Left hindlimb (tissue), 1 donor: Measurements from ENCODE around the gene CACNA1H.
"Not testable (repeated sequence)": the region's sequence is repeated elsewhere in the genome, so short reads cannot be mapped to it uniquely, and the experiment has no call there.

Source experiments
- DNase-seq: peaks from one replicate; pipeline ENCODE4 v3.0.0-alpha.2; 2018

CACNA1H gene

DNA sequence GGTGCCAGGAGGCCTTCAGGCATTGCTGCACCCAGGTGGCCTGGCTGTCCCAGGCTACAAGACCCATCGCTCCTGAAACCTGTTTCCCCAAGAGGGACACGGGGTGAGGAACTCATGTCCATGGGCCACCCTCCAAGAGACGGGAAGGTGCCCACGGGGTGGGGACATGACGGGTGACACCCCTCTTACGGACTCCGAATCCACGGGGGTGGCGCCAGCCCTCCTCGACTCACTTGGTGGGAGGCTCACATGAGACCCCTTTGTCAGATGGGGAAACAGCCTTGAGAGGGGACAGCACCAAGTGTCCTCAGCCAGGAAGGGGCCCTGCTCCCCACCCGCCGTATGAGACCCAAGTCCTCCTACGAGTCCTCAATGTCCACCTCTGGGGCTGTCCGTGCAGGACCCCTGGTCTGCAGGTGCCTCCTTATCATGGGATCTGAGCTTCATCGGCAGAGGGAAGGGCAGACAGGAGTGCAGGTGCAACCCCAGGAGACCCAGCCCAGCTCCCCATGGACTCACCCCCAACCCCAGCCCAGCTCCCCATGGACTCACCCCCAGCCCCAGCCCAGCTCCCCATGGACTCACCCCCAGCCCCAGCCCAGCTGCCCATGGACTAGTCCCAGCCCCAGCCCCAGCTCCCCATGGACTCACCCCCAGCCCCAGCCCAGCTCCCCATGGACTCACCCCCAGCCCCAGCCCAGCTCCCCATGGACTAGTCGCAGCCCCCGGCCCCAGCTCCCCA lies 77.7 kb downstream of the CACNA1H start:
- not testable (repeated sequence) for DNase-seq

DNA sequence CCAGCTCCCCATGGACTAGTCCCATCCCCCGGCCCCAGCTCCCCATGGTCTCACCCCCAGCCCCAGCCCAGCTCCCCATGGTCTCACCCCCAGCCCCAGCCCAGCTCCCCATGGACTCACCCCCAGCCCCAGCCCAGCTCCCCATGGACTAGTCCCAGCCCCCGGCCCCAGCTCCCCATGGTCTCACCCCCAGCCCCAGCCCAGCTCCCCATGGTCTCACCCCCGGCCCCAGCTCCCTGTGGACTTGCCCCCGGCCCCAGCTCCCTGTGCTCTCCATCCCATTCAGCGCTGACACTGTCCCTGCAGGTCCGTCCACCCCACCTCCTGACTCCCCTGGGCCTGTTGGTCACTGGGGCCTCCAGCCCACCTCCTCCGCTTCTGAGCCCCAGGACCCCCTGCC lies 78.4 kb downstream of the CACNA1H start:
- not testable (repeated sequence) for DNase-seq

DNA sequence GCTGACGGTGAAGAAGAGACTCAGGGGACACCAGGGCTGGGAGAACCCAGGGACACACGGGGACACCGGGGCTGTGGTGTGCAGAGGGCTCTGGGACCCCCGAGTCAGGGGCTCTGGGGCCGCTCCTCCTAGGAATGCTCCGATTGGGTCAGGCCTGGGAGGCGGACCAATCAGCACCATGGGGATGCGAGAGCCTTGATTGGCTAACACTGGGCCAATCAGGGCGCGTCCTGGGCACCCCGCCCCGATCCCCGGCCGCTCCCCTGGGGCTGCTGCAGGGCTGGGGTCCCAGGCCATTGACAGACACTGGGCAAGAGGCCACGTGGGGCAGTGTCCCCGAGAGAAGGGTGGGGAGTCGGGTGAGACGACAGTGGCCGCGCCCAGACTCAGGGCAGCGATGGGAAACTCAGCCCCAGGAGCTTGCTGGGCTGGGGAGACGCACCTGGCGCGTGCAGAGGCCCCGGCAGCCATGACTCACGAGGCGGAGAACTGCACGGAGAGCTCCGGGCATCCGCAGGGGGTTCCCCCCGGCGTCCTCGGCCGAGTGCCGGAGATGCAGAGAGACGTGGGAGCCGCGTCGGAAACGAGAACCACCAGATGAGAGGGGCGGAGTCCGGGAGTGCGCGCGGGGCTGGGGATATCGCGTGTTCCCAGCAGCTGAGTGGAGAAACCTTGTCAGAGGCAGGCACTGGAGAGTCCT lies 79.3 kb downstream of the CACNA1H start:
- DNase-seq, result not testable (repeated sequence)

DNA sequence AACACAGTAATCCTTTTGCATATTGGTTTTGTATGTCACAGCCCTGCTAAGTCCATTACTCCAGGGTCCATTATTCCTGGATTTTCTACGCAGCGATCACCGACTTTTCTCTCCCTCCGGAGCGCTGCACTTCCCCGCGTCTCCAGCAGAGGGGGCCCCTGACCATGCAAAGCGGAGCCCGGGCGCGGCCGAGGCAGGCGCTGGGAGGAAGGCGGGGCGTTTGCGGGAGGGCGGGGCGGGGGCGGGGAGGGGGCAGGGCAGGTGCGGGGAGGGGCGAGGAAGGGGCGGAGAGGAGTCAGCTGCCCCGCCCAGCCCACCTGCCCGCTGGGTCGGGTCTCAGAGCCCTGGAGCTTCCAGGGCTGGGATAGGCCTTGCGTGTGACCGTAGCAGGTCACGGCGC lies 83.8 kb downstream of the CACNA1H start:
- DNase-seq, result not testable (repeated sequence)

DNA sequence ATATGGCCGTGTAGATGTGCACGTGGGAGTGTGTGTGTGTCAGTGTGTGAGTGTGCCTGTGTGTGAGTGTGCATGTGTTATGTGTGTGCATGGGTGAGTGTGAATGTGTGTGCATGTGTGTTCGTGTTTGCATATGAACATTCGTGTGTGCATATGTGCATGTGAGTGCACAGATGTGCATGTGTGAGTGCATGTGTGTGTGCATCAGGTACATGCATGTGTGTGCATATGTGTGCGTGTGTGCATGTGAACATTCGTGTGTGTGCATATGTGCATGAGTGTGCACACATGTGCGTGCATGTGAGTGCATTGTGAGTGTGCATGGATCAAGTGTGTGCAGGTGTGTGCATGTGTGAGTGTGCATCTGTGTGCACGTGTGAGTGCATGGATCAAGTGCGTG lies 85.1 kb downstream of the CACNA1H start:
- DNase-seq, result no peak

DNA sequence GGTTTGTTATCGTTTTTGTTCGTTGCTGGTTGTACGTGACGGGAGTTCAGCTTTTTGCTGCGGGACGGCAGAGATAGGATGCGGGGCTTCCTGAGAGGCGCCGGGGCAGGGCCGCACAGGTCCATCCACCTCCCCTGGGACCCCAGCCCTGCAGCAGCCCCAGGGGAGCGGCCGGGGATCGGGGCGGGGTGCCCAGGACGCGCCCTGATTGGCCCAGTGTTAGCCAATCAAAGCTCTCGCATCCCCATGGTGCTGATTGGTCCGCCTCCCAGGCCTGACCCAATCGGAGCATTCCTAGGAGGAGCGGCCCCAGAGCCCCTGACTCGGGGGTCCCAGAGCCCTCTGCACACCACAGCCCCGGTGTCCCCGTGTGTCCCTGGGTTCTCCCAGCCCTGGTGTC lies 86.0 kb downstream of the CACNA1H start:
- DNase-seq, result not testable (repeated sequence)

DNA sequence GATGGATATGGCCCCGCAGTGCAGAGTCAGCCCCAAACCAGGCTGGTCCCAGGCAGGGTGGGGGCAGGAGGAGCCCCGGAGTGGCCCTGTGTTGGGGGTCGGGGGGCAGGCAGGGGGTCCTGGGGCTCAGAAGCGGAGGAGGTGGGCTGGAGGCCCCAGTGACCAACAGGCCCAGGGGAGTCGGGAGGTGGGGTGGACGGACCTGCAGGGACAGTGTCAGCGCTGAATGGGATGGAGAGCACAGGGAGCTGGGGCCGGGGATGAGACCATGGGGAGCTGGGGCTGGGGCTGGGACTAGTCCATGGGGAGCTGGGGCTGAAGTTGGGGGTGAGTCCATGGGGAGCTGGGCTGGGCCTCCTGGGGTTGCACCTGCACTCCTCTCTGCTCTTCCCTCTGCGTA lies 86.7 kb downstream of the CACNA1H start:
- DNase-seq, result not testable (repeated sequence)

DNA sequence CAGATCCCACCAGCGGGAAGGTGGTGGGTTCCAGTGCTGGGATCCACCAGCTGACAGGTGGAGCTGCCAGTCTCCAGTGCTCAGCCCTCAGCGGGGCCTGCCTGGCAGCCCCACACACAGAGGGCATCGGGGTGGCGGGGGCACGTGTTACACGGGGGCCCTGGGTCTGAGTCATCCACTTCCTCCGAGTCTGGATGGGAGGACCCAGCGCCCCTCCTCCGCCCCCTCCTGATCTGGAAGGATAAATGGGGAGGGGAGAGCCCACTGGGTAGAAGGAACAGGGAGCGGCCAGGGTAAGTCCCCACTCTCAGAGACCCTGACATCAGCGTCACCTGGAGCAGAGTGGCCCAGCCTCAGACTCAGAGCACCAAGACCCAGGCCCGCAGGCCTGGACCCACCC lies 87.5 kb downstream of the CACNA1H start, which contains the start of gene TPSAB1:
TPSAB1 (plus strand) TSS at position 270 of the 400 bp plus-strand sequence. CDS start 234 bp downstream, outside the sequence.
- DNase-seq, result not testable (repeated sequence)

DNA sequence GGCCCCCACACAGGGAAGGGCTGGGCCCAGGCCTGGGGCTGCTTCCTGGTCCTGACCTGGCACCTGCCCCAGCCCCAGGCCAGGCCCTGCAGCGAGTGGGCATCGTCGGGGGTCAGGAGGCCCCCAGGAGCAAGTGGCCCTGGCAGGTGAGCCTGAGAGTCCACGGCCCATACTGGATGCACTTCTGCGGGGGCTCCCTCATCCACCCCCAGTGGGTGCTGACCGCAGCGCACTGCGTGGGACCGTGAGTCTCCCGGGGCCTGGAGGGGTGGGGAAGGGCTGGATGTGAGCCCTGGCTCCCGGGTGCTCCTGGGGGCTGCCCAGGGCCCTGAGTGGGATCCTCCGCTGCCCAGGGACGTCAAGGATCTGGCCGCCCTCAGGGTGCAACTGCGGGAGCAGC lies 88.2 kb downstream of the CACNA1H start:
- DNase-seq, result not testable (repeated sequence)

DNA sequence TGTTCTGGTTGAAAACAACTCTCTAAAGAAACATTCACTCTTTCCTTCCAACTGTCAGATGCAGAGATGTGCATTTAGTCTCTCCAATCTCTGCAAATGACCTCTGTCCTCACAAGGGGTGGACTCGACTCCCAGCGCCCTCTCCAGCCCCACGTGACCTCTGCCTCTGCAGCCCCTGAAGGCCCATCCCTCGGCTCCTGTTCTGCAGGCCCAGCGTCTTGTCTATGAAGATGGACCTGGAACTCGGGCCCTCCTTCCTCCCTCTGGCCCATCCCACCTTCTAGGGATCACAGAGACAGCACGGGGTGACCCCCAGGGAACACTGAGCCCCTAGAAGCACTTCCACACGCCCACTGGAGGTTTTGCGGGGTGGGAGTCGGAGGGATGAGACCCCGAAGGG lies 90.5 kb downstream of the CACNA1H start:
- DNase-seq, result not testable (repeated sequence)

DNA sequence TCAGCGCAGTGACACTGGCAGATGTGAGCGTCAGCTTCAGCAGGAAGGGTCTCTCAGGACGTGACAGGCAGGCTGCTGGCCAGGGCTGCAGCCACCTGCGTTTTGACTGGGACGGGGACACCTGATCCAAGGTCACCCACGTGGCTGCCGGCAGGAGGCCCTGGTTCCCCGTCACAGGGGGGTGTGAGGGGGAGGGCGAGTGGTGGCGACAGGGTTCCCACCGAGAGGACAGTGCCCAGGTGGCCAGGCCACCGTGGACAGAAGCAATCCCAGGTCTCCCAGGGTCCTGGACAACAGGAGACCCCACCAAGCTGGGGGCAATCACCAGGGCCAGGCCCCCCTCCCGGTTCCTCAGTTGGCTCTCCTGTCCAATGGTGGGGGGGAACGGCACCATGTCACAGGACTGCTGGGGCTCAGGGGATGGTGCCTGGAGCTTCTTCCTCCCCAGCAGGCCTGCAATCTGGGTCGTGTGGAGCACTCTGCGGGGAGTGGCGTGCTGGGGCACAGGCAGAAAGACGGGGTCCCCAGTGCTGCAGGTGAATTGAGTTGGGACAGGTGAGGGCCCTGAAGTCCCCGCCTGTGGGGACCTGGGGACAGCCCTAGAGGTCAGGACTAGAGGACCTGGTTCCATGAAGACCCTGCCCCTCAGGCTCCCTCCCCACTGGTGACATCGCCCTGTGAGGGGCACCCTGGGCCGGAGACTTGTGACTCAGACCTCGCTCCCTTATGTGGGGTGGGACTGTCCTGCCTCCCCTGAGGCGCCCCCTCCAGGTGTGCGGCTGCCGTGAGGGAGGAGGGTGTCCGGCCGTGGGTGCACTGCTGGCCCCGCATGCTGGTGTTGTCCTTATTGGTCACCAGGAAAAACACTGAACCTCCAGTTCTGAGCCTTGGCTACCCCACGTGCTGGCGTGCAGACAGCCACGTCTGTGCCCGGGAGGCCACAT lies 91.3 kb downstream of the CACNA1H start:
- DNase-seq, result not testable (repeated sequence)

DNA sequence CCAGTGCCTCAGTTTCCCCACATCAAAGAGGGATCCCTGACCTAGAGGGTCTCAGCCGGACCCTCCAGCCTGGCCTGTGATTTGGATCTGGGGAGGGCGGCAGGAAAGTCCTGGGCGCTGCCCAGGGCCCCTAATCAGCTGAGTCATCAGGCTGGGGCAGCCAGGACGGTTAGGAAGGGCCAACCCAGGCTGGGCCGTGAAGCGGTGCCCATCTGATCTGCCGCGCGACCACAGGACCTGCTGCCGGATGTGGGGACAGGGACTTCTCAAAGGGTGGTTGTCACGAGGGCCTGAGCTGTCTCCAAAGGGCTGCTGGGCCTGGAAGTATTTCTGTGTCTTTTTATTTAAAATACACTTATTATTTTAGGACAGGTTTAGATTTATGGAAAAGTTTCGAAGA lies 92.0 kb downstream of the CACNA1H start:
- no peak for DNase-seq

DNA sequence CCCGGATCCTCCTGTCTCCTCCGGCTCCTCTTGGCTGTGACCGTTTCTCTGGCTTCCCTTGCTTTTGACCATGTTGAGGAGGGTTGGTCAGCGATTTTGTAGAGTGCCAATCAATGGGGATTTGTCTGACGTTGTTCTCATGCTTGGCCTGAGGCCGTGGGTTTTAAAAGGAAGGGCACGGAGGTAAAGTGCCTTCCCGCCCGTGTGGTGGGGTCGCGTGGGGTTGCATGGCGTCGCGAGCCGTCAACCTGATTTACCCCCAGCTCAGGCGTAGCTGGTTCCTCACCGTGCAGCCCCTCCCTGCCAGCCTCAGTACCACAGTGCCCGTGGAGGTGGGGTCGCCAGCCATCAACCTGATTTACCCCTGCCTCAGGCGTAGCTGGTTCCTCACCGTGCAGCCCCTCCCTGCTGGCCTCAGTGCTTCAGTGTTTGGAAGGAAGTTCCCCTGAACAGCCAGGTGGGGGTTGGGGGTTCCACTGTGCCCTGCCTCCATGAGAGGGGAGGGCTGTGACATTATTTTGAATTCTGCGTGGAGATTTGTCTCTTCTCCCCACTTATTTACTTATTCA lies 92.6 kb downstream of the CACNA1H start:
- no peak for DNase-seq

DNA sequence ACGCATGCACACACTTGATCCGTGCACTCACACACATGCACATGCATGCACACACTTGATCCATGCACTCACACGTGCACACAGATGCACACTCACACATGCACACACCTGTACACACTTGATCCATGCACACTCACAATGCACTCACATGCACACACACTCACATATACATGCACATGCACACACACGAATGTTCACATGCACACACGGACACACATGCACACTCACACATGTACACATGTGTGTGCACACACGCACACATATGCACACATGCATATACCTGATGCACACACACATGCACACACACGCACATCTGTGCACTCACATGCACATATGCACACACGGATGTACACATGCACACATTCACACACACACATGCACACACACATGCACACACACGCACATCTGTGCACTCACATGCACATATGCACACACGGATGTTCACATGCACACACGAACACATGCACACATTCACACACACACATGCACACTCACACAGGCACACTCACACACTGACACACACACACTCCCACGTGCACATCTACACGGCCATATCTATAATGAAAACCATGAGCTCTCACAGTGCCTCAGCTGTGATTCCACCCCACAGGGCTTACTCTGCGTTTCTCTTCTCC lies 95.1 kb downstream of the CACNA1H start:
- DNase-seq, result not testable (repeated sequence)

DNA sequence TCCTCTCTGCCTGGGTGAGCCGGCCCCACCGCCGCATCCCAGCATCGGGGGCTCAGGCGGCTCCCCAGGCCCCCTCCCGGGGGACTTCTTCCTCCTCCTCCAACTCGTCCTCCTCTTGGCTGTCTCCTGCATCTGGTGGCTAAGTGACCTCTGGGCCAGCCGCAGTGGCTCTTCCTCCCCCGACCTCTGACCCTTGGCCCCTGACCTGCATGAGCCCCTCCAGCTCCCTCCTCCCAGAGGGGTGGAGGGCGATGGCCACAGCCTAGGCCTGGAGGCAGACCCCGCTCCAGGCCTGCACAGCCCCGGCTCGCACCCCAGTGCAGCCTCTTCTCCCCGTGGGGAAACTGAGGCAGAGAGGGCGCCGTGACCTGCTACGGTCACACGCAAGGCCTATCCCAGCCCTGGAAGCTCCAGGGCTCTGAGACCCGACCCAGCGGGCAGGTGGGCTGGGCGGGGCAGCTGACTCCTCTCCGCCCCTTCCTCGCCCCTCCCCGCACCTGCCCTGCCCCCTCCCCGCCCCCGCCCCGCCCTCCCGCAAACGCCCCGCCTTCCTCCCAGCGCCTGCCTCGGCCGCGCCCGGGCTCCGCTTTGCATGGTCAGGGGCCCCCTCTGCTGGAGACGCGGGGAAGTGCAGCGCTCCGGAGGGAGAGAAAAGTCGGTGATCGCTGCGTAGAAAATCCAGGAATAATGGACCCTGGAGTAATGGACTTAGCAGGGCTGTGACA lies 96.3 kb downstream of the CACNA1H start:
- not testable (repeated sequence) for DNase-seq

DNA sequence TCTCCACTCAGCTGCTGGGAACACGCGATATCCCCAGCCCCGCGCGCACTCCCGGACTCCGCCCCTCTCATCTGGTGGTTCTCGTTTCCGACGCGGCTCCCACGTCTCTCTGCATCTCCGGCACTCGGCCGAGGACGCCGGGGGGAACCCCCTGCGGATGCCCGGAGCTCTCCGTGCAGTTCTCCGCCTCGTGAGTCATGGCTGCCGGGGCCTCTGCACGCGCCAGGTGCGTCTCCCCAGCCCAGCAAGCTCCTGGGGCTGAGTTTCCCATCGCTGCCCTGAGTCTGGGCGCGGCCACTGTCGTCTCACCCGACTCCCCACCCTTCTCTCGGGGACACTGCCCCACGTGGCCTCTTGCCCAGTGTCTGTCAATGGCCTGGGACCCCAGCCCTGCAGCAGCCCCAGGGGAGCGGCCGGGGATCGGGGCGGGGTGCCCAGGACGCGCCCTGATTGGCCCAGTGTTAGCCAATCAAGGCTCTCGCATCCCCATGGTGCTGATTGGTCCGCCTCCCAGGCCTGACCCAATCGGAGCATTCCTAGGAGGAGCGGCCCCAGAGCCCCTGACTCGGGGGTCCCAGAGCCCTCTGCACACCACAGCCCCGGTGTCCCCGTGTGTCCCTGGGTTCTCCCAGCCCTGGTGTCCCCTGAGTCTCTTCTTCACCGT lies 100.9 kb downstream of the CACNA1H start:
- DNase-seq, result not testable (repeated sequence)

DNA sequence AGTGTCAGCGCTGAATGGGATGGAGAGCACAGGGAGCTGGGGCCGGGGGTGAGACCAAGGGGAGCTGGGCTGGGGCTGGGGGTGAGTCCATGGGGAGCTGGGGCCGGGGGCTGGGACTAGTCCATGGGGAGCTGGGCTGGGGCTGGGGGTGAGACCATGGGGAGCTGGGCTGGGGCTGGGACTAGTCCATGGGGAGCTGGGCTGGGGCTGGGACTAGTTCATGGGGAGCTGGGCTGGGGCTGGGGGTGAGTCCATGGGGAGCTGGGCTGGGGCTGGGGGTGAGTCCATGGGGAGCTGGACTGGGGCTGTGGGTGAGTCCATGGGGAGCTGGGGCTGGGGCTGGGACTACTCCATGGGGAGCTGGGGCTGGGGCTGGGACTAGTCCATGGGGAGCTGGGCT lies 101.9 kb downstream of the CACNA1H start:
- not testable (repeated sequence) for DNase-seq

DNA sequence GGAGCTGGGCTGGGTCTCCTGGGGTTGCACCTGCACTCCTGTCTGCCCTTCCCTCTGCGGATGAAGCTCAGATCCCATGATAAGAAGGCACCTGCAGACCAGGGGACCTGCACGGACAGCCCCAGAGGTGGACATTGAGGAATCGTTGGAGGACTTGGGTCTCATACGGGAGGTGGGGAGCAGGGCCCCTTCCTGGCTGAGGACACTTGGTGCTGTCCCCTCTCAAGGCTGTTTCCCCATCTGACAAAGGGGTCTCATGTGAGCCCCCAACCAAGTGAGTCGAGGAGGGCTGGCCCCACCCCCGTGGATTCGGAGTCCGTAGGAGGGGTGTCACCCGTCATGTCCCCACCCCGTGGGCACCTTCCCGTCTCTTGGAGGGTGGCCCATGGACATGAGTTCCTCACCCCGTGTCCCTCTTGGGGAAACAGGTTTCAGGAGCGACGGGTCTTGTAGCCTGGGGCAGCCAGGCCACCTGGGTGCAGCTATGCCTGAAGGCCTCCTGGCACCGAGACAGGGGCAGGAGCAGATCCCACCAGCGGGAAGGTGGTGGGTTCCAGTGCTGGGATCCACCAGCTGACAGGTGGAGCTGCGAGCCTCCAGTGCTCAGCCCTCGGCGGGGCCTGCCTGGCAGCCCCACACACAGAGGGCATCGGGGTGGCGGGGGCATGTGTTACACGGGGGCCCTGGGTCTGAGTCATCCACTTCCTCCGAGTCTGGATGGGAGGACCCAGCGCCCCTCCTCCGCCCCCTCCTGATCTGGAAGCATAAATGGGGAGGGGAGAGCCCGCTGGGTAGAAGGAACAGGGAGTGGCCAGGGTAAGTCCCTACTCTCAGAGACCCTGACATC lies 102.6 kb downstream of the CACNA1H start, which contains the start of gene TPSD1:
TPSD1 (plus strand) TSS at position 794 of the 847 bp plus-strand sequence. CDS start 212 bp downstream, outside the sequence.
- DNase-seq, result not testable (repeated sequence)

DNA sequence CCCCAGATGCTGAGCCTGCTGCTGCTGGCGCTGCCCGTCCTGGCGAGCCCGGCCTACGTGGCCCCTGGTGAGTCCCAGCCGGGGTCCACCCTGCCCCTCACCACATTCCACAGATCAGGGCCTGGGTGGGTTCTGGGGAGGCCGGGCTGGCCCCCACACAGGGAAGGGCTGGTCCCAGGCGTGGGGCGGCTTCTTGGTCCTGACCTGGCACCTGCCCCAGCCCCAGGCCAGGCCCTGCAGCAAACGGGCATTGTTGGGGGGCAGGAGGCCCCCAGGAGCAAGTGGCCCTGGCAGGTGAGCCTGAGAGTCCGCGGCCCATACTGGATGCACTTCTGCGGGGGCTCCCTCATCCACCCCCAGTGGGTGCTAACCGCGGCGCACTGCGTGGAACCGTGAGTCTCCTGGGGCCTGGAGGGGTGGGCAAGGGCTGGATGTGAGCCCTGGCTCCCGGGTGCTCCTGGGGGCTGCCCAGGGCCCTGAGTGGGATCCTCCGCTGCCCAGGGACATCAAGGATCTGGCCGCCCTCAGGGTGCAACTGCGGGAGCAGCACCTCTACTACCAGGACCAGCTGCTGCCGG lies 103.5 kb downstream of the CACNA1H start:
- not testable (repeated sequence) for DNase-seq
